ENCODE data around the gene PDIA5. TPM values are rescaled to one million over a fixed set of nuclear protein-coding genes. Genes with fewer than 3 reads are reported as not detected.

The PDIA5 gene
- total RNA-seq, 1 experiment from 2014 or later, result 7.7 TPM

GRCh38 chr3:123129532-123129931, 62.7 kb downstream of the PDIA5 start:
- H3K36me3 ChIP-seq, result no peaks in the 10 kb centered on the region
- DNase-seq (ENCODE audit: low read depth in 1 of 2, low spot score in 2 of 2), result no peak
- no peak overlapping the region for H3K27ac ChIP-seq
- H3K27me3 ChIP-seq (replicated peaks), result no peaks in the 10 kb centered on the region
- H3K4me3 ChIP-seq, result no peak overlapping the region
- H3K4me1 ChIP-seq (replicated peaks), result 0 out of 2 replicates have a peak, but pooled peaks cover 3% of the 10 kb centered on the region
- H3K9me3 ChIP-seq (replicated peaks), result no peaks in the 10 kb centered on the region

GRCh38 chr3:123130079-123130750, 63.4 kb downstream of the PDIA5 start:
- no peak overlapping the region for H3K27ac ChIP-seq
- no peak for DNase-seq (ENCODE audit: low read depth in 1 of 2, low spot score in 2 of 2)
- no peak overlapping the region for H3K4me3 ChIP-seq
- no peaks in the 10 kb centered on the region for H3K27me3 ChIP-seq (replicated peaks)
- H3K4me1 ChIP-seq (replicated peaks), result 0 out of 2 replicates have a peak, but pooled peaks cover 3% of the 10 kb centered on the region
- H3K9me3 ChIP-seq (replicated peaks), result no peaks in the 10 kb centered on the region
- no peaks in the 10 kb centered on the region for H3K36me3 ChIP-seq

GRCh38 chr3:123134671-123135070, 67.8 kb downstream of the PDIA5 start:
- H3K9me3 ChIP-seq (replicated peaks), result no peaks in the 10 kb centered on the region
- no peak for DNase-seq (ENCODE audit: low read depth in 1 of 2, low spot score in 2 of 2)
- H3K36me3 ChIP-seq, result no peaks in the 10 kb centered on the region
- no peaks in the 10 kb centered on the region for H3K4me1 ChIP-seq (replicated peaks)
- no peak overlapping the region for H3K27ac ChIP-seq
- H3K4me3 ChIP-seq, result no peak overlapping the region
- H3K27me3 ChIP-seq (replicated peaks), result no peaks in the 10 kb centered on the region

GRCh38 chr3:123137001-123137400, 70.2 kb downstream of the PDIA5 start:
- H3K27ac ChIP-seq, result no peak overlapping the region
- H3K36me3 ChIP-seq, result no peaks in the 10 kb centered on the region
- DNase-seq (ENCODE audit: low read depth in 1 of 2, low spot score in 2 of 2), result no peak

GRCh38 chr3:123138839-123139444, 72.1 kb downstream of the PDIA5 start:
- Histone ChIP-seq H3K4me1 (replicated peaks) (peaks cover 10% of the 10 kb centered on the region), H3K4me3 (no peak overlapping the region), H3K27ac (no peak overlapping the region), H3K27me3 (replicated peaks) (no peaks in the 10 kb centered on the region), H3K36me3 (no peaks in the 10 kb centered on the region), H3K9me3 (replicated peaks) (no peaks in the 10 kb centered on the region)
- no peak for DNase-seq (ENCODE audit: low read depth in 1 of 2, low spot score in 2 of 2)

More at GRCh38 chr3:123137001-123137400, 70.2 kb downstream of the PDIA5 start:
- Histone ChIP-seq H3K4me1 (replicated peaks) (no peaks in the 10 kb centered on the region), H3K9me3 (replicated peaks) (no peaks in the 10 kb centered on the region), H3K4me3 (no peak overlapping the region), H3K27me3 (replicated peaks) (no peaks in the 10 kb centered on the region)

GRCh38 chr3:123139522-123139921, 72.7 kb downstream of the PDIA5 start:
- H3K9me3 ChIP-seq (replicated peaks), result no peaks in the 10 kb centered on the region
- no peak for DNase-seq (ENCODE audit: low read depth in 1 of 2, low spot score in 2 of 2)
- H3K4me1 ChIP-seq (replicated peaks), result peaks cover 16% of the 10 kb centered on the region
- H3K27me3 ChIP-seq (replicated peaks), result no peaks in the 10 kb centered on the region
- no peak overlapping the region for H3K4me3 ChIP-seq
- H3K36me3 ChIP-seq, result no peaks in the 10 kb centered on the region
- H3K27ac ChIP-seq, result no peak overlapping the region

- no peak for DNase-seq (ENCODE audit: low read depth in 1 of 2, low spot score in 2 of 2)
- Histone ChIP-seq H3K27ac (no peak overlapping the region), H3K4me1 (replicated peaks) (peaks cover 18% of the 10 kb centered on the region), H3K36me3 (no peaks in the 10 kb centered on the region), H3K9me3 (replicated peaks) (no peaks in the 10 kb centered on the region), H3K4me3 (no peak overlapping the region), H3K27me3 (replicated peaks) (no peaks in the 10 kb centered on the region)
Observed at GRCh38 chr3:123140550-123140949, 73.7 kb downstream of the PDIA5 start.

GRCh38 chr3:123141276-123141675, 74.5 kb downstream of the PDIA5 start:
- Histone ChIP-seq H3K36me3 (no peaks in the 10 kb centered on the region), H3K27ac (no peak overlapping the region), H3K4me3 (no peak overlapping the region), H3K9me3 (replicated peaks) (no peaks in the 10 kb centered on the region), H3K4me1 (replicated peaks) (peaks cover 18% of the 10 kb centered on the region), H3K27me3 (replicated peaks) (no peaks in the 10 kb centered on the region)
- DNase-seq (ENCODE audit: low read depth in 1 of 2, low spot score in 2 of 2), result no peak

- no peak overlapping the region for H3K4me3 ChIP-seq
- H3K27me3 ChIP-seq (replicated peaks), result no peaks in the 10 kb centered on the region
- no peaks in the 10 kb centered on the region for H3K36me3 ChIP-seq
- H3K27ac ChIP-seq, result 0 out of 2 replicates have a peak overlapping the region, but pooled peaks have one; percentile 4
- DNase-seq (ENCODE audit: low read depth in 1 of 2, low spot score in 2 of 2), result peak; percentile 74 to 86
- no peaks in the 10 kb centered on the region for H3K9me3 ChIP-seq (replicated peaks)
- peaks cover 18% of the 10 kb centered on the region for H3K4me1 ChIP-seq (replicated peaks)
Observed at GRCh38 chr3:123143669-123144411, 77.0 kb downstream of the PDIA5 start.

GRCh38 chr3:123147754-123148535, 81.1 kb downstream of the PDIA5 start:
- Histone ChIP-seq H3K27ac (no peak overlapping the region), H3K9me3 (replicated peaks) (no peaks in the 10 kb centered on the region), H3K27me3 (replicated peaks) (no peaks in the 10 kb centered on the region), H3K36me3 (no peaks in the 10 kb centered on the region), H3K4me1 (replicated peaks) (peaks cover 23% of the 10 kb centered on the region), H3K4me3 (no peak overlapping the region)
- no peak for DNase-seq (ENCODE audit: low read depth in 1 of 2, low spot score in 2 of 2)

- DNase-seq (ENCODE audit: low read depth in 1 of 2, low spot score in 2 of 2), result no peak
Observed at GRCh38 chr3:123148772-123149171, 81.9 kb downstream of the PDIA5 start.

GRCh38 chr3:123149525-123149924, 82.7 kb downstream of the PDIA5 start:
- no peaks in the 10 kb centered on the region for H3K36me3 ChIP-seq
- no peaks in the 10 kb centered on the region for H3K9me3 ChIP-seq (replicated peaks)
- H3K4me3 ChIP-seq, result no peak overlapping the region
- H3K27ac ChIP-seq, result no peak overlapping the region
- no peak for DNase-seq (ENCODE audit: low read depth in 1 of 2, low spot score in 2 of 2)
- H3K27me3 ChIP-seq (replicated peaks), result no peaks in the 10 kb centered on the region
- H3K4me1 ChIP-seq (replicated peaks), result peaks cover 23% of the 10 kb centered on the region

More at GRCh38 chr3:123148772-123149171, 81.9 kb downstream of the PDIA5 start:
- Histone ChIP-seq H3K36me3 (no peaks in the 10 kb centered on the region), H3K9me3 (replicated peaks) (no peaks in the 10 kb centered on the region), H3K27ac (no peak overlapping the region), H3K4me3 (no peak overlapping the region), H3K4me1 (replicated peaks) (peaks cover 23% of the 10 kb centered on the region), H3K27me3 (replicated peaks) (no peaks in the 10 kb centered on the region)

GRCh38 chr3:123150449-123151215, 83.8 kb downstream of the PDIA5 start:
- H3K9me3 ChIP-seq (replicated peaks), result no peaks in the 10 kb centered on the region
- H3K27me3 ChIP-seq (replicated peaks), result no peaks in the 10 kb centered on the region
- H3K36me3 ChIP-seq, result no peaks in the 10 kb centered on the region
- no peak for DNase-seq (ENCODE audit: low read depth in 1 of 2, low spot score in 2 of 2)
- no peak overlapping the region for H3K27ac ChIP-seq
- H3K4me3 ChIP-seq, result no peak overlapping the region
- peaks cover 24% of the 10 kb centered on the region for H3K4me1 ChIP-seq (replicated peaks)
